Measurements from ENCODE around the gene SWT1.
A peak's percentile ranks its signal among the peaks of the same experiment; 100 is the strongest.
"Not testable (repeated sequence)": the region's sequence is repeated elsewhere in the genome, so short reads cannot be mapped to it uniquely, and the experiment has no call there.

Gene SWT1

DNA sequence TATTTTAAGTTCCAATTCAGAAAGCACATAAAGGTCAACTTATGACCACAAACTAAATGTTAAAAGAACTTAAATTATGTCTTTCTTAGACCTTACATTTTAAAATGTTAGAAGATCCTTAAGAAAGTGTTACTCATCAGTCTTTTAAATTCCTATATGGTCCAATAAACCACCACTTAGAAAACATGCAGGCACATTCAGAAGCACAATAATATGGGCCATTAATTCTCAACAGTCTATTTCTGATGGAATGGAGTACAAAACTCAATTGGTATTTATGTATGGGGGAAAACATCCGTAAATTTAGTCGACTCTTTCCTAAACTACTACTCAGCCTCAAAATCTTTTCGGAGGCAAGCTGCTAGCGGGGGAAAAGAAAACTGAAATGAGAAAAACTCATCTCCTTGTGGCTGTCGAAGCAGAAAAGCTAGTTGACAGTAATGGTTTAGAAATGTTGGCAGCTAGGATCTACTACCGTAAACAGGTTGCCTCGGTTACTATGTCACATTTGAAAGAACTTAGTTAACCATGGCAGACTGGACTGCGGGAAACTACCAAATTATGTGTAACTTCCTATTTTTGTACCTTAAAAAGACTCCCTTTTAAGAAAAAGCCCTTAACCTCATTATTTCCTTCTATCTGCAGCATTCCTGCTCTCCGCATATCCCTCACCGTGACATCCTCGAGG is 1.2 kb upstream of the SWT1 start:
- H3K4me3 Mint-ChIP-seq = peak overlapping the region; percentile 86
- peak overlapping the region; percentile 94 for H3K27ac Mint-ChIP-seq
- no peak for ATAC-seq
- no peaks in the 10 kb centered on the region for H3K27me3 Mint-ChIP-seq
- H3K36me3 Mint-ChIP-seq = peaks cover 6% of the 10 kb centered on the region
- H3K9me3 Mint-ChIP-seq = no peaks in the 10 kb centered on the region
- peaks cover 41% of the 10 kb centered on the region for H3K4me1 Mint-ChIP-seq

DNA sequence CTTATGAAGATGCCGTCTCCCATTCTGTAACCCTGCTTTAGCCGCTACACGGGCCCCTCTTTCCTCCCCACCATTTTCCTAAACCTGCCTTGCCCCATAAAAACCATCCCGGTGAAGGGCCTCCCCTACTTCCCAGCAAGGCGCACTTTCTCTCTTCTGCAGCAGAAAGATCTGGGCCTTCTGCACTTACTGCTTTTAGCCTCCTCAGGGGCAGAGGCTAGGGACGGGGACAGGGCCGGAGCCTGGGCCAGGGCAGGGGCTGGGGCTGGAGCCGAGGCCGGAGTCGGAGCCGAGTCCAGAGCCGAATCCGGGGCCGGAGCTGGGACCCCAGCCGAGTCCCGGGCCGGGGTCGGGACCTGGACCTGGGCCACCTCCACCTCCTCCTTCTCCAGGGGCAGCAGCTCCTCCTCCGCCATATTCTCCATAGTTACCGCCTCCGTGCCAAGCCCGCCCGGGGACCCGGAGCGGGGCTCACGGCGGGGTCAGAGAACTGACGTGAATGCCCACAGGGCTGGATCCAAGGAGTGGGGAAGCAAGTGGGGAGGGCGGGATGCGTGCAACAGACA is 596 bp upstream of the SWT1 start:
- no peaks in the 10 kb centered on the region for H3K27me3 Mint-ChIP-seq
- peak overlapping the region; percentile 94 for H3K27ac Mint-ChIP-seq
- H3K4me3 Mint-ChIP-seq = peak overlapping the region; percentile 86
- no peaks in the 10 kb centered on the region for H3K9me3 Mint-ChIP-seq
- peaks cover 6% of the 10 kb centered on the region for H3K36me3 Mint-ChIP-seq
- ATAC-seq = peak; percentile 59
- peaks cover 41% of the 10 kb centered on the region for H3K4me1 Mint-ChIP-seq

DNA sequence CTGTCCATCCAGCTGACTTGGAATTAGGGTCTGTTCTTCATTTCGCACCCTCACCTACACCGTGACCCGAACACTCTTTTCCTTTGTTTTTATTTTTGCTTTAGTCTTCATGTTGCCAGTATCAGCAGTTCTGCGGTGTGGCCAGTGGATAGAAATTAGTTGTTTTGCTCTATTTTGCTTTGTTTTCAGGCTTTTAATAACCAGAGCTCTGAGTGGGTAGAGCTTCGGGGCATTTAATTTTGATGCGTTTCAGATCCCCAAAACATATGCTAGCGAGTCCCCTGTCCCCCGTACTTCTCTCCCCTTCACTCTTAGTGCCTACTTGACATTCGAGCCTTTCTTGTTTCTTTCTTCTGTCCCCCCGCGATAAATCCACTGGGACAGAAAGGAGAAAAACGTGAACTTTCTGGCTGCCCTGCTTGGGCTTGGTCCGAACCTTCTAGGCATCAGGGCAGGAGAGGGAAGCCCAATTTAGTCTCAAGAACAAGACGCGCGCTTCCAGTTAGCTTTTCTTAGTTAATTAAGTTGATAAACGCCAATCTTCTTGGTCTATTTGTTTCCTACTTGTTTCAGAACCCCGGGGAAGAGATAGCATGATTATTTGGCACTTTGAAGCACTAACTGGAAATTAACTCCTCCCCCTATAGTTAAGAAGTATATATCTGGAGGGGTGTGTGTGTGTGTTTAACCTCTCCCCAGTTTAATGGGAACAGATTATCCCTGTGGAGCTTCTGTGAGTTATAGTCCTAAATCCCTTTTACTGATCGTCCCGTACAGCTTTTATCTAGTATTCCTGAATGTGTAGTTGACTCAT is 839 bp downstream of the SWT1 start:
- peak overlapping the region; percentile 94 for H3K27ac Mint-ChIP-seq
- peaks cover 33% of the 10 kb centered on the region for H3K4me1 Mint-ChIP-seq
- H3K4me3 Mint-ChIP-seq = peak overlapping the region; percentile 86
- H3K9me3 Mint-ChIP-seq = no peaks in the 10 kb centered on the region
- no peaks in the 10 kb centered on the region for H3K27me3 Mint-ChIP-seq
- H3K36me3 Mint-ChIP-seq = no peaks in the 10 kb centered on the region
- no peak for ATAC-seq

DNA sequence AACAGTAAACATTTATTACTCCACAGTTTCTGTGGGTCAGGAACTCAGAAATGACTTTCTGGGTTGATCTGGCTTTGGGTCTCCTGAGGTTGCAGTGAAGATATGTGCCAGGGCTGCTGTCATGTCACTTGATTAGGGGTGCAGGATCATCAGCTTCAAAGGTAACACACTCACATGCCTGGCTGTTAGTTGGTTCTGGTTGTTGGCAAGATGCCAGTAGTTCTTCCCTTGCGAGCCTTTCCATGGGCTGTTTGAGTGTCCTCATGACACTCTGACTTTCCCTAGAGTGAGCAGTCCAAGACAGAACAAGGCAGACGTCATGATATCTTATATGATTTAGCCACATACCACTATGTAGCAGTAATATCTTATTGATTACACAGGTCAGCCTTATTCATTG is 1.8 kb downstream of the SWT1 start:
- no peak overlapping the region for H3K27ac Mint-ChIP-seq
- H3K27me3 Mint-ChIP-seq = no peaks in the 10 kb centered on the region
- H3K9me3 Mint-ChIP-seq = no peaks in the 10 kb centered on the region
- no peak overlapping the region for H3K4me3 Mint-ChIP-seq
- H3K36me3 Mint-ChIP-seq = no peaks in the 10 kb centered on the region
- H3K4me1 Mint-ChIP-seq = peaks cover 23% of the 10 kb centered on the region
- ATAC-seq = no peak

DNA sequence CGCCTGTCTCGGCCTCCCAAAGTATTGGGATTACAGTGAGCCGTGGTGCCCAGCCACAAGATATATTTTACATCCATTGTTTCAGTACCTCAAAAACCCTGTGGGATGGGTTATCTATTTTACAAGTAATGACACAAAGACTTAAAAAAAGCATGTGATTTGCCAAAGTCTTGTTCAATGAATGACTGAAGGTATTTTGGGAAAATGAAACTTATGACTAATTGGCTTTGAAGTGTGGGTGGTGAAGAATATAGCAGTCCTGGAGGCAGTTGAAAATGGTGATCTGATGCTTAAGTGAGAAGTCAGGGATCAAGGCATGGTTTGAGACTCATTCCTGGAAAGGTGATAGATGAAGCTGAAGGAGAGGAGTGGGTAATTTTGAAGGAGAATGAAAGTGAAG is 3.0 kb downstream of the SWT1 start:
- Mint-ChIP-seq H3K27ac (no peak overlapping the region), H3K27me3 (no peaks in the 10 kb centered on the region), H3K9me3 (no peaks in the 10 kb centered on the region), H3K4me3 (no peak overlapping the region), H3K36me3 (no peaks in the 10 kb centered on the region), H3K4me1 (peaks cover 21% of the 10 kb centered on the region)
- ATAC-seq = no peak

DNA sequence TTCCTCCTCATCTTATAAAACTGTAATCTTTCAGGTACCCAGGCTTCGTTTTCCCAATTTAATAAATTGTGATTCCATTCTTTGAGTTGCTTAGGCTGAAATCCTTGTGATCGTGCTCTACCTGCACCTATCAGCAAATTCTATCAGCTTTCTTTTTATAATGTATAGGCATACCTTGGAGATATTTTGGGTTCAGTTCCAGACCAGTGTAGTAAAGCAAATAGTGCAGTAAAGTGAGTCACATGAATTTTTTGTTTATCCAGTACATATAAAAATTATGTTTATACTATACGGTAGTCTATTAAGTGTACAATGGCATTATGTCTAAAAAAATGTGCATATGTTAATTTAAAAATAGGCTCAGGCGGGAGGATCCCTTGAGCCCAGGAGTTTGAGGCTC is 5.5 kb downstream of the SWT1 start:
- Mint-ChIP-seq H3K4me3 (no peak overlapping the region), H3K36me3 (peaks cover 15% of the 10 kb centered on the region), H3K9me3 (no peaks in the 10 kb centered on the region), H3K27ac (no peak overlapping the region), H3K27me3 (no peaks in the 10 kb centered on the region), H3K4me1 (peaks cover 20% of the 10 kb centered on the region)
- ATAC-seq = no peak

DNA sequence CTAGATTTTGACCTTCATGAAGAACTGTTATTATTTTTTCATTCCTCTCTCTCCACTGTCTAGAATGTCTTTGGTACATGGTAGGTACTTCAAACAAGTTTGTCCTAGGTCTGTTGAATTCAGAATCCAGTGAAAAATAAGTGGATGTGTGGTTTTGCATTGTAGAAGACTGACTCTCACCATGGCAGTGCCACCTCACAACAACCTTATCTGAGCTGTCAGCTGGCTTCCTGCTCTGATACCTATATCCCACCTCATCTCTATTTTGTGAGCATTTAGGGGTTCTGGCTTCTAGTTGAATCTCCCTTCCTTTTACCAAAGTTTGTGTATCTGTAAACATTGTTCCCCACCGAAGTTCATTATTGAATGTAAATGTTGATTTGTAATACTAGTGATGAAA is 9.1 kb downstream of the SWT1 start:
- Mint-ChIP-seq H3K9me3 (no peaks in the 10 kb centered on the region), H3K27ac (peak overlapping the region; percentile 22), H3K4me3 (no peak overlapping the region), H3K27me3 (no peaks in the 10 kb centered on the region), H3K36me3 (peaks cover 22% of the 10 kb centered on the region), H3K4me1 (peaks cover 12% of the 10 kb centered on the region)
- ATAC-seq = no peak

GRCh38 chr1:185170291-185170848 is 13.4 kb downstream of the SWT1 start:
- Mint-ChIP-seq H3K27me3 (no peaks in the 10 kb centered on the region), H3K4me3 (peak overlapping the region; percentile 48), H3K36me3 (peaks cover 35% of the 10 kb centered on the region), H3K9me3 (no peaks in the 10 kb centered on the region), H3K27ac (no peak overlapping the region), H3K4me1 (peaks cover 12% of the 10 kb centered on the region)
- peak; percentile 72 for ATAC-seq

GRCh38 chr1:185193756-185194155 is 36.8 kb downstream of the SWT1 start:
- Mint-ChIP-seq H3K27ac (no peak overlapping the region), H3K36me3 (peaks cover 59% of the 10 kb centered on the region), H3K4me1 (no peaks in the 10 kb centered on the region), H3K9me3 (peaks cover 11% of the 10 kb centered on the region), H3K4me3 (no peak overlapping the region), H3K27me3 (no peaks in the 10 kb centered on the region)
- ATAC-seq = no peak

- Mint-ChIP-seq H3K9me3 (peaks cover 11% of the 10 kb centered on the region), H3K36me3 (peaks cover 63% of the 10 kb centered on the region)
- not testable (repeated sequence) for H3K27ac Mint-ChIP-seq, H3K27me3 Mint-ChIP-seq, ATAC-seq, H3K4me3 Mint-ChIP-seq, H3K4me1 Mint-ChIP-seq
These were observed 41.7 kb downstream of the SWT1 start for GRCh38 chr1:185198712-185199111.

GRCh38 chr1:185200889-185201288 is 43.9 kb downstream of the SWT1 start:
- H3K27me3 Mint-ChIP-seq = no peaks in the 10 kb centered on the region
- no peaks in the 10 kb centered on the region for H3K4me1 Mint-ChIP-seq
- no peak for ATAC-seq
- H3K36me3 Mint-ChIP-seq = peaks cover 53% of the 10 kb centered on the region
- no peak overlapping the region for H3K27ac Mint-ChIP-seq
- H3K4me3 Mint-ChIP-seq = no peak overlapping the region
- peaks cover 11% of the 10 kb centered on the region for H3K9me3 Mint-ChIP-seq

- H3K4me1 Mint-ChIP-seq = no peaks in the 10 kb centered on the region
- no peak overlapping the region for H3K27ac Mint-ChIP-seq
These were observed 50.2 kb downstream of the SWT1 start for GRCh38 chr1:185207170-185207569.

GRCh38 chr1:185207980-185208602 is 51.1 kb downstream of the SWT1 start:
- H3K27ac Mint-ChIP-seq = no peak overlapping the region
- ATAC-seq = no peak
- no peaks in the 10 kb centered on the region for H3K4me1 Mint-ChIP-seq
- H3K9me3 Mint-ChIP-seq = peaks cover 5% of the 10 kb centered on the region
- H3K27me3 Mint-ChIP-seq = no peaks in the 10 kb centered on the region
- no peak overlapping the region for H3K4me3 Mint-ChIP-seq
- H3K36me3 Mint-ChIP-seq = peaks cover 33% of the 10 kb centered on the region

More at GRCh38 chr1:185207170-185207569, 50.2 kb downstream of the SWT1 start:
- no peak overlapping the region for H3K4me3 Mint-ChIP-seq
- no peak for ATAC-seq
- peaks cover 34% of the 10 kb centered on the region for H3K36me3 Mint-ChIP-seq
- H3K9me3 Mint-ChIP-seq = peaks cover 5% of the 10 kb centered on the region
- H3K27me3 Mint-ChIP-seq = no peaks in the 10 kb centered on the region

DNA sequence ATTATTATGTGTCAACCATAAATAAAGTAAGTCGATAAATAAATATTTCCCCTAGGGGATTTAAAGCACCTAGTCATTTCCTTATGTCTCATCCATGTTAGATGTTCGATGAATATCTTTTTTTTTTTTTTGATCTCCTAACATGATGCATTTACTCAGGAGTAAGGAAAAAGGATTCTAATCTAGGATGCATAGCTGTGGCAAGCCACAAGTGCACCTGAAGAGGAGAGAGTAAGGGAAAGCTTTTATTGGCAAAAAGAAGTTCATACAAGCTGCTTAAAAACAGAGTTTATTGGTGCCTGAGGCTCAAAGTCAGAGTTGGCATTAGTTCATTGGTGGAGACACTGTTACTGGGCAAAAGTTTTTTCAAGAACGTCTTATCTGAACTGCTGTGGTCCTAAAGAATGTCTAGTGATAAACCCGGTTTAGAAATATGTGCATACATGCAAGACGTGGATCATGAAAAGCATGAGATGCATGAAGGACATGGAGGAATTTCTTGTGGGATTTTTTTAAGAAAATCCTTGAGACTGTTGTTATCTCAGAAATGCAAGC is 51.7 kb downstream of the SWT1 start:
- no peak for ATAC-seq

GRCh38 chr1:185209357-185209756 is 52.4 kb downstream of the SWT1 start:
- H3K4me1 Mint-ChIP-seq, H3K27me3 Mint-ChIP-seq, H3K9me3 Mint-ChIP-seq, H3K4me3 Mint-ChIP-seq, ATAC-seq, H3K27ac Mint-ChIP-seq: not testable (repeated sequence)
- peaks cover 39% of the 10 kb centered on the region for H3K36me3 Mint-ChIP-seq

More for the DNA sequence above, 51.7 kb downstream of the SWT1 start:
- Mint-ChIP-seq H3K36me3 (peaks cover 33% of the 10 kb centered on the region), H3K27ac (no peak overlapping the region), H3K4me1 (no peaks in the 10 kb centered on the region), H3K4me3 (no peak overlapping the region), H3K27me3 (no peaks in the 10 kb centered on the region), H3K9me3 (peaks cover 5% of the 10 kb centered on the region)
